PC-3 (cell line): ENCODE measurements around the gene IGF2BP2. TPM values are rescaled to one million over a fixed set of nuclear protein-coding genes. Genes with fewer than 3 reads are reported as not detected.

Source experiments
- ATAC-seq: fragments of 200-7000 bp; cut with Tn5 transposase; 2 replicates; pipeline ENCODE4 v1.9.1; 2020; ENCODE audit warnings: mild to moderate bottlenecking, moderate library complexity
- BruUV-seq: library from RNA; stranded (reverse); fragments of 400-500 nt; replicated peaks from 2 replicates; lab custom pipeline; 2021; lab: Mats Ljungman, UMichigan
- CTCF ChIA-PET: fragments of 300-600 bp; sonication (Branson Sonifier 250); formaldehyde crosslinking; loops from one replicate; lab custom pipeline; 2022; ENCODE audit warnings: antibody characterized with exemption; lab: Charles Lee
- POLR2A ChIA-PET: fragments of 300-600 bp; sonication (Branson Sonifier 250); formaldehyde crosslinking; loops from one replicate; lab custom pipeline; 2022; ENCODE audit warnings: antibody characterized with exemption; ENCODE audit not compliant: unreplicated experiment; lab: Charles Lee
- DNase-seq: peaks from one replicate; pipeline ENCODE4 v3.0.0-alpha.2; 2015
- H2AFZ ChIP-seq: fragments of 300-600 bp; sonication (generic); 2 replicates; pipeline ENCODE4 v1.6.0; 2016; ENCODE audit warnings: antibody characterized with exemption, low read length
- H3F3A ChIP-seq: fragments of 300-600 bp; sonication (generic); one replicate; pipeline ENCODE4 v1.6.0; 2017; ENCODE audit warnings: antibody characterized with exemption, low read length, control low read depth, mild to moderate bottlenecking; ENCODE audit not compliant: unreplicated experiment
- H3K27ac ChIP-seq: fragments of 300-600 bp; sonication (generic); 2 replicates; pipeline ENCODE4 v1.5.1; 2016; ENCODE audit warnings: mild to moderate bottlenecking, low read length
- H3K27me3 ChIP-seq: fragments of 300-600 bp; sonication (generic); 2 replicates; pipeline ENCODE4 v1.6.1; 2016; ENCODE audit warnings: low read length, mixed read lengths
- H3K36me3 ChIP-seq: fragments of 300-600 bp; sonication (generic); 2 replicates; pipeline ENCODE4 v1.6.1; 2016; ENCODE audit warnings: low read depth, mixed run types, low read length, mixed read lengths
- H3K4me1 ChIP-seq: fragments of 300-600 bp; sonication (generic); 2 replicates; pipeline ENCODE4 v1.5.1; 2016; ENCODE audit warnings: low read length; ENCODE audit not compliant: insufficient read depth
- H3K4me2 ChIP-seq: fragments of 300-600 bp; sonication (generic); 2 replicates; pipeline ENCODE4 v1.6.0; 2016; ENCODE audit warnings: low read length
- H3K4me3 ChIP-seq: fragments of 300-600 bp; sonication (generic); 2 replicates; pipeline ENCODE4 v1.5.1; 2016; ENCODE audit warnings: mild to moderate bottlenecking, low read length, mixed read lengths
- H3K79me2 ChIP-seq: fragments of 300-600 bp; sonication (generic); 2 replicates; pipeline ENCODE4 v1.6.1; 2017; ENCODE audit warnings: low read length, mixed read lengths
- H3K9ac ChIP-seq: fragments of 300-600 bp; sonication (generic); 2 replicates; pipeline ENCODE4 v1.6.0; 2016; ENCODE audit warnings: mild to moderate bottlenecking, low read length
- H3K9me2 ChIP-seq: fragments of 300-600 bp; sonication (generic); replicated peaks from 2 replicates; pipeline ENCODE4 v1.6.1; 2016; ENCODE audit warnings: mixed run types, low read length, mixed read lengths
- H3K9me3 ChIP-seq: fragments of 300-600 bp; sonication (generic); 2 replicates; pipeline ENCODE4 v1.6.1; 2016; ENCODE audit warnings: low read length, mixed read lengths
- H4K20me1 ChIP-seq: fragments of 300-600 bp; sonication (generic); 2 replicates; pipeline ENCODE4 v1.6.1; 2016; ENCODE audit warnings: low read length, mixed read lengths
- EZH2 ChIP-seq: fragments of 300-600 bp; sonication (generic); IDR thresholded peaks from one replicate; pipeline ENCODE4 v1.6.1; 2017; ENCODE audit warnings: antibody characterized with exemption, mild to moderate bottlenecking, low read length; ENCODE audit not compliant: unreplicated experiment
- EZH2phosphoT487 ChIP-seq: fragments of 300-600 bp; sonication (generic); IDR thresholded peaks from 2 replicates; pipeline ENCODE4 v1.6.1; 2018; ENCODE audit warnings: mild to moderate bottlenecking, antibody characterized with exemption, low read length, borderline replicate concordance
- intact Hi-C: fragments of 100-400 bp; cut with micrococcal nuclease; formaldehyde crosslinking; loops from 2 replicates; pipeline ENCODE4 v1.9.0; 2023
- total RNA-seq: library from RNA; depleted of rRNA; stranded (reverse); fragments of >200 nt; gene quantifications from 2 replicates; pipeline ENCODE4 v1.2.3, GENCODE V29; 2014
- TF ChIP-seq, protein P1 (sequence below): fragments of 300-600 bp; sonication (generic); conservative IDR thresholded peaks from 2 replicates; pipeline ENCODE4 v1.5.1; 2017; ENCODE audit warnings: antibody characterized with exemption, low read depth, mild to moderate bottlenecking, low read length

The IGF2BP2 gene
- total RNA-seq, 1 experiment from 2014 or later, result 81.2 TPM

DNA sequence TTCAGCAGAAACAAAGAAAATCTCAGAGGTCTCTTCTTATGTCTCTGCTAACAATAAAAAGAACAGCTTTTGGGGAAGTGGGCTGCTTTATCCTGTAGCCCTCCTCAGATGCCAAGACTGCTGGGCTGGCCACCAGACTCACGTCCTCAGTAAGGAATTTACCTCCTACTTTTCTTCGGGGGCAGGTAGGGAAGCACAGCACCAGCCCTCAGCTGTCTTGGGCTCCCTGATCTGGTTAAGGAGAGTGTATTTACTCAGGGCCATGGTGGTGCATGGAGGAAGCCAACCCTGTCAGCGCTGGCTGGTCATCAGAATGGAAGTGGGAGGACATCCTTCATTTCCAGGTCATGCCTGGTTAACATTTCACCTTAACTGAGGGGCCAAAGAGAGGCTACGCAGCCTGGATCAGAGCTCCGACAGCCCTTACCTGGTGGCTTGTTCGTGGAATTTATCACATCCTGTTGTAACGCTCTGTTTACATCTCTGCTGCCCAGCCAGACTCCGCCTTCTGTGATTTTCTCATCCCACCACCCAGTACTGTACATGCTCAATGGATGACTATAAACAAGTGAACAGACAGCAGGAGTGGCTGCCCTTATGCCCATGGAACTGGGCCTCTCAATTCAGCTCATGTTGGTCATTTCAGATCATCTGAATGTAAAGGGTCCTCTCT lies 108.3 kb downstream of the IGF2BP2 start:
- Histone ChIP-seq H3K9ac (no peak overlapping the region), H3K27me3 (no peaks in the 10 kb centered on the region), H3K27ac (peak overlapping the region; percentile 23; the same call in 1 of the 2 replicates), H3K79me2 (peaks cover 84% of the 10 kb centered on the region), H4K20me1 (no peaks in the 10 kb centered on the region), H3F3A (no peaks in the 10 kb centered on the region), H3K4me3 (no peak overlapping the region), H3K9me2 (no peaks in the 10 kb centered on the region), H3K36me3 (no peaks in the 10 kb centered on the region), H3K4me1 (peaks cover 48% of the 10 kb centered on the region), H3K4me2 (no peak overlapping the region), H3K9me3 (no peaks in the 10 kb centered on the region), H2AFZ (no peak overlapping the region)
- no TSS peak for BruUV-seq
- ChIA-PET CTCF (no interaction called here), POLR2A (no interaction called here)
- intact Hi-C loops, result no loop called here
- ATAC-seq (peak; percentile 35; the same call in 1 of the 2 replicates), DNase-seq (no peak)
- TF ChIP-seq EZH2 (no peak), EZH2phosphoT487 (no peak)
- TF ChIP-seq, protein P1, sequence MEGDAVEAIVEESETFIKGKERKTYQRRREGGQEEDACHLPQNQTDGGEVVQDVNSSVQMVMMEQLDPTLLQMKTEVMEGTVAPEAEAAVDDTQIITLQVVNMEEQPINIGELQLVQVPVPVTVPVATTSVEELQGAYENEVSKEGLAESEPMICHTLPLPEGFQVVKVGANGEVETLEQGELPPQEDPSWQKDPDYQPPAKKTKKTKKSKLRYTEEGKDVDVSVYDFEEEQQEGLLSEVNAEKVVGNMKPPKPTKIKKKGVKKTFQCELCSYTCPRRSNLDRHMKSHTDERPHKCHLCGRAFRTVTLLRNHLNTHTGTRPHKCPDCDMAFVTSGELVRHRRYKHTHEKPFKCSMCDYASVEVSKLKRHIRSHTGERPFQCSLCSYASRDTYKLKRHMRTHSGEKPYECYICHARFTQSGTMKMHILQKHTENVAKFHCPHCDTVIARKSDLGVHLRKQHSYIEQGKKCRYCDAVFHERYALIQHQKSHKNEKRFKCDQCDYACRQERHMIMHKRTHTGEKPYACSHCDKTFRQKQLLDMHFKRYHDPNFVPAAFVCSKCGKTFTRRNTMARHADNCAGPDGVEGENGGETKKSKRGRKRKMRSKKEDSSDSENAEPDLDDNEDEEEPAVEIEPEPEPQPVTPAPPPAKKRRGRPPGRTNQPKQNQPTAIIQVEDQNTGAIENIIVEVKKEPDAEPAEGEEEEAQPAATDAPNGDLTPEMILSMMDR, result no peak

DNA sequence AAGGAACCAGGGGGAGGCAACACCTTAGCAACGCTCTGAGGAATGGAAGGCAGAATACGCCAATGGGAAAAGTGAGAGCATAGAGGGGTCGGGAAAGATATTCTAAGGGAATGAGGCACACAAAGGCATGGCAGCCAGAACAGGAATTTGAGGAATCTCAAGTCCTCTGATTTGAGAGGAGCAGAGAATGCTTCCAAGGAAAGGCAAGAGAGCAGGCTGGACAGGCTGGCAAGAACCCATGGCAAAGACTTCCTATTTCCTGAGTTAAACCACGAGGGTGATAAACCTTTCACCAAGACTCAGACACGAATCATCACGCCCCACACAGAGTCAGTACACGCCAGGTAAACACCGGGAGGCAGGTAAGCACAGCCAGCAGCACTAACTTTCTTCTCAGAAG lies 109.8 kb downstream of the IGF2BP2 start:
- H3K4me2 ChIP-seq, result peak overlapping the region; percentile 71
- intact Hi-C loops, result no loop called here
- no peaks in the 10 kb centered on the region for H3K27me3 ChIP-seq
- no peaks in the 10 kb centered on the region for H3F3A ChIP-seq
- ChIA-PET CTCF (no interaction called here), POLR2A (interaction anchor here (0.6 kb wide), 1 partner anchor 107 kb away, joined by 3 read pairs; no protein-coding TSS in a partner anchor)
- DNase-seq (peak; percentile 92), ATAC-seq (peak; percentile 80)
- H3K4me1 ChIP-seq, result peaks cover 49% of the 10 kb centered on the region
- BruUV-seq, result no TSS peak
- H3K9me2 ChIP-seq, result no peaks in the 10 kb centered on the region
- H4K20me1 ChIP-seq, result no peaks in the 10 kb centered on the region
- H2AFZ ChIP-seq, result no peak overlapping the region
- TF ChIP-seq EZH2phosphoT487 (no peak), EZH2 (no peak)
- TF ChIP-seq, protein P1, result no peak
- H3K4me3 ChIP-seq, result peak overlapping the region; percentile 33; the same call in 1 of the 2 replicates
- peaks cover 86% of the 10 kb centered on the region for H3K79me2 ChIP-seq
- H3K9me3 ChIP-seq, result no peaks in the 10 kb centered on the region
- H3K36me3 ChIP-seq, result no peaks in the 10 kb centered on the region
- peak overlapping the region; percentile 81 for H3K27ac ChIP-seq
- peak overlapping the region; percentile 26; the same call in 1 of the 2 replicates for H3K9ac ChIP-seq

DNA sequence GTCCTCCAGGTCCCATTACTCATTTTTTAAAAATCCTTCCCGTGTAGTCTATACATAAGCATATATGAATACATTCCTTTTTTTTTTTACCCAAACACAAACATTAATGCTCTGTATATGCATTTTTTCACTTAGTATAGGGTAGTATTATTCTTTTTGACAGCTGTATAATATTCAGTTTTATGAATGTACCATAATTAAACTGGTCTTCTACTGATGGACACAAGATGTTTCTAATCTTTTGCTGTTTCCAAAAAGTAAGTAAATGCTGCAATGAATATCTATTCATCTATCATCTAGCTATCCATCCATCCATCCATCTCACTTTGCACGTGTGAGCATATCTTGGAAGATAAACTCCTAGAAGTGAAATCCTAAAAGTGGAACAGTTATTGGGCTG lies 110.8 kb downstream of the IGF2BP2 start:
- Histone ChIP-seq H3K4me3 (no peak overlapping the region), H3K79me2 (peaks cover 90% of the 10 kb centered on the region), H3K9me3 (no peaks in the 10 kb centered on the region), H3K27me3 (no peaks in the 10 kb centered on the region), H3K36me3 (no peaks in the 10 kb centered on the region; the same call in 1 of the 2 replicates), H3K27ac (no peak overlapping the region), H4K20me1 (no peaks in the 10 kb centered on the region), H3K9me2 (no peaks in the 10 kb centered on the region), H2AFZ (no peak overlapping the region), H3K4me1 (peaks cover 49% of the 10 kb centered on the region), H3K4me2 (no peak overlapping the region), H3F3A (no peaks in the 10 kb centered on the region), H3K9ac (no peak overlapping the region)
- no peak for ATAC-seq
- no peak for TF ChIP-seq EZH2phosphoT487
- TF ChIP-seq, protein P1, result no peak
- no peak for TF ChIP-seq EZH2
- BruUV-seq, result no TSS peak
- DNase-seq, result no peak
- ChIA-PET CTCF (no interaction called here), POLR2A (interaction anchor here (0.5 kb wide), 1 partner anchor 147 kb away, joined by 6 read pairs; no protein-coding TSS in a partner anchor)
- intact Hi-C loops, result no loop called here
